HG03439 (cell line): ENCODE data around the gene NSMCE1.
"Not testable (repeated sequence)": the region's sequence is repeated elsewhere in the genome, so short reads cannot be mapped to it uniquely, and the experiment has no call there.

Experiments used
- ATAC-seq: cut with Tn5 transposase; IDR thresholded peaks from one replicate; pipeline ENCODE4 v1.9.1; 2021; ENCODE audit warnings: mild to moderate bottlenecking, moderate library complexity; ENCODE audit not compliant: unreplicated experiment

Gene NSMCE1

GRCh38 chr16:27272697-27273096, 4.1 kb upstream of the NSMCE1 start:
- ATAC-seq: not testable (repeated sequence)

GRCh38 chr16:27272076-27272475, 3.5 kb upstream of the NSMCE1 start:
- ATAC-seq: no peak

- no peak for ATAC-seq
These were observed 1.8 kb upstream of the NSMCE1 start for GRCh38 chr16:27270349-27270748.

GRCh38 chr16:27269300-27270150, 953 bp upstream of the NSMCE1 start:
- no peak for ATAC-seq

GRCh38 chr16:27267037-27267677, 1.4 kb downstream of the NSMCE1 start:
- ATAC-seq: no peak

- no peak for ATAC-seq
These were observed 2.6 kb downstream of the NSMCE1 start for GRCh38 chr16:27265982-27266381.

GRCh38 chr16:27264151-27264550, 4.4 kb downstream of the NSMCE1 start:
- no peak for ATAC-seq

- not testable (repeated sequence) for ATAC-seq
These were observed 5.6 kb downstream of the NSMCE1 start for GRCh38 chr16:27262904-27263423.

- no peak for ATAC-seq
These were observed 8.9 kb downstream of the NSMCE1 start for GRCh38 chr16:27259710-27260109.

GRCh38 chr16:27258241-27258734, 10.3 kb downstream of the NSMCE1 start:
- ATAC-seq: no peak

- no peak for ATAC-seq
These were observed 11.3 kb downstream of the NSMCE1 start for GRCh38 chr16:27257271-27257670.

- ATAC-seq: no peak
These were observed 11.7 kb downstream of the NSMCE1 start for GRCh38 chr16:27256861-27257260.

GRCh38 chr16:27254262-27254811, 14.2 kb downstream of the NSMCE1 start:
- ATAC-seq: peak; percentile 73

- no peak for ATAC-seq
These were observed 15.0 kb downstream of the NSMCE1 start for GRCh38 chr16:27253526-27253930.

GRCh38 chr16:27252206-27252585, 16.4 kb downstream of the NSMCE1 start:
- no peak for ATAC-seq

GRCh38 chr16:27251541-27252205, 16.9 kb downstream of the NSMCE1 start:
- ATAC-seq: no peak

- not testable (repeated sequence) for ATAC-seq
These were observed 19.7 kb downstream of the NSMCE1 start for GRCh38 chr16:27248886-27249285.

- no peak for ATAC-seq
These were observed 20.5 kb downstream of the NSMCE1 start for GRCh38 chr16:27248036-27248435.

GRCh38 chr16:27247076-27247475, 21.5 kb downstream of the NSMCE1 start:
- ATAC-seq: not testable (repeated sequence)

- ATAC-seq: no peak
These were observed 22.1 kb downstream of the NSMCE1 start for GRCh38 chr16:27246439-27246838.
